ENCODE data around the gene SH3BP4.

SH3BP4 gene

DNA sequence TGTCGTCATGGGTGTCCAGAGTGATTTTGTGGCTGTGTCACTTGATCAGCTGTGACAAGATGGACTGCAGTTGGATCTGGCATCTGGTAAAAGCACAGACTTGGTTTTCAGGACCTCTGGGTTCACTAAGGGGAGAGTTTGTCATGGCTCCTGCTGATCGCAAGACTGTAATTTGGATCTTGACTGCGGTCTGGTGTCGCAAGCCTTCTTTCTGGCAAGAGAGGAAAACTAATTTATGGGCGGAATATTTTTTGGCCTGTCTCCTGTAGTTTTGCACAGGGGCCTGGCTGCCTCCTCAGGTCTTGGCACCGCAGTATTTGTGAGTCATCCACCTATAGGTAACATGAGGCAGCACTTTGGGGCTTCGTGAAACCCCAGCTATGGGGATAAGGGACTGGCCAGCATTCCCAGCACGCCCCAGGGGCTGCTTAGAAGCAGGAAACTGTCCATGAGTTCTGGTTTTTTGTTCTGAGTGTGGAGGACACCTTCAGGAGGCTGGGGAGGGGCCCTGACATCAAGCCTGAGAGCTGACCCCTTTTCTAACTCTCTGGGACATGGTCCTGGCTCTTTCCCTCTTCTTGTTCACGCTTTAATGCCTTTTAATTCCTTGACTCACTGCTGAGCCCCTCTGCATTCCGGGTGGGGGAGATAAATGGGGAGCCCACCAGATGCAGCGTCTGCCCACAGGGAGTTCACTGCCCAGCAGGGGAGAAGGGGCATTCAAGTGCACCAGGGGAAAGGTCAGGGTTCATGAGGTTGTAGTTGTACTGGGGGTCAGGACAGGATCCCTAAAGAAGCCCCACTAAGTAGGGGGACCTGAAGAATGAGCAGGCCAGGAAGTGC, 12.2 kb downstream of the SH3BP4 start:
- Mint-ChIP-seq H3K4me3 (no peak overlapping the region), H3K36me3 (ENCODE audit: insufficient read depth) (no peaks in the 10 kb centered on the region), H3K9me3 (no peaks in the 10 kb centered on the region), H3K4me1 (no peaks in the 10 kb centered on the region), H3K27me3 (peaks cover 57% of the 10 kb centered on the region), H3K27ac (ENCODE audit: low read depth) (no peak overlapping the region)
- no peak for ATAC-seq (replicated peaks; ENCODE audit: extremely low read depth, poor library complexity, severe bottlenecking)
- no peak for DNase-seq (ENCODE audit: low spot score in 2 of 2)

- Mint-ChIP-seq H3K27me3 (peaks cover 63% of the 10 kb centered on the region), H3K27ac (ENCODE audit: low read depth) (no peak overlapping the region), H3K36me3 (ENCODE audit: insufficient read depth) (no peaks in the 10 kb centered on the region), H3K4me3 (no peak overlapping the region), H3K4me1 (no peaks in the 10 kb centered on the region), H3K9me3 (no peaks in the 10 kb centered on the region)
- DNase-seq (ENCODE audit: low spot score in 2 of 2) (no peak), ATAC-seq (replicated peaks; ENCODE audit: extremely low read depth, poor library complexity, severe bottlenecking) (no peak)
Observed at GRCh38 chr2:234964631-234965461, 13.0 kb downstream of the SH3BP4 start.

- Mint-ChIP-seq H3K4me3 (no peak overlapping the region), H3K9me3 (no peaks in the 10 kb centered on the region), H3K4me1 (no peaks in the 10 kb centered on the region), H3K27me3 (peaks cover 63% of the 10 kb centered on the region), H3K27ac (ENCODE audit: low read depth) (no peak overlapping the region), H3K36me3 (ENCODE audit: insufficient read depth) (no peaks in the 10 kb centered on the region)
- DNase-seq (ENCODE audit: low spot score in 2 of 2) (no peak), ATAC-seq (replicated peaks; ENCODE audit: extremely low read depth, poor library complexity, severe bottlenecking) (no peak)
Observed at GRCh38 chr2:234966340-234966739, 14.5 kb downstream of the SH3BP4 start.

DNA sequence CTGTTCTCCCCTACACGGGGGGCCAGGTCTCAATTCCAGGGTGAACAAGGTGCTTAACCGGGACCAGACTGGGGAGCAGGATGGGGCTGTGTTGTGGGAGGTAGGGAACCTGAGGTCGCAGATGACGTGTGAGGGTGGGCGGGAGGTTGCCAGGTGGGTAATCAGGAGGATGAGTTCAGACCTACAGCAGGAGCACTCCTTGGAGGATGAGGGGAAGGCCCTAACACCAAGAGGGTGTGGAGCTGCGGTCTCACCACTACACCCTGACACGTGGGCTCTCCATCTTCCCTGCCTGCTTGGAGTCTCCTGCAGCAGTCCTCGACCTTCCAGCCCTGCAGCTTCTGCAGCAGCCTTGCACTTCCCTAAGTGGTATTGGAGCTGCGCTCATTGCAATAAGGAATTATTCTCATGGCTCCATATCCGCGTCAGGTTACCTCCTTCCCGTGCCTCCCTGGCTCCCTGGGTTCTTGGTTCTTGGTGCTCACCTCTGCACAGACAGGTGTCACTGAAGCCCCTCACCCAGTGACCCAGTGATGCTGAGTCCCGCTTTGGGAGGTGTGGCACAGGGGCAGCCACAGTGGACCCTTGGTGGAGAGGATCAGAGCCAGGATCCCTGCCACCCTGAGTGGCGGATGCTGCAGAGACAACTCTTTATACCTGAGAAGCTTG, 15.5 kb downstream of the SH3BP4 start:
- Mint-ChIP-seq H3K36me3 (ENCODE audit: insufficient read depth) (no peaks in the 10 kb centered on the region), H3K9me3 (no peaks in the 10 kb centered on the region), H3K27ac (ENCODE audit: low read depth) (no peak overlapping the region), H3K4me1 (no peaks in the 10 kb centered on the region), H3K27me3 (peaks cover 63% of the 10 kb centered on the region), H3K4me3 (no peak overlapping the region)
- no peak for DNase-seq (ENCODE audit: low spot score in 2 of 2)
- no peak for ATAC-seq (replicated peaks; ENCODE audit: extremely low read depth, poor library complexity, severe bottlenecking)

DNA sequence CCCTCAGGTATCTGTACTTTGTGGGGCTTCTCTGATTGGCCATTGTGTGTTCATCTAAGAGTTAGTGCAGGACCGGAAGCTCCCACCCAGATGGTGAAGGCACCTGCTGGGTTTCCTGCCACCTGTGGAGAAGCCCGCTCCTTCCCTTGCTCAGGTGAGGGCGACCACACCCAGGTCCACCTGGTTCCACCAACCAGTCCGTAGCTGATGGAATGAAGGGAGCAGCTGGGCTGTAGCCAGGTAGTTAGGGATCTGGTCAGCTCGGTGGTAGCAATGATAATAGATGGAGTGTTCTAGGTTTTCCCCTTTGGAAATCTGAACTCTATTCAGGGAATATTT, 16.0 kb downstream of the SH3BP4 start:
- no peak for DNase-seq (ENCODE audit: low spot score in 2 of 2)
- no peak for ATAC-seq (replicated peaks; ENCODE audit: extremely low read depth, poor library complexity, severe bottlenecking)
- peaks cover 66% of the 10 kb centered on the region for H3K27me3 Mint-ChIP-seq
- H3K36me3 Mint-ChIP-seq (ENCODE audit: insufficient read depth) = no peaks in the 10 kb centered on the region
- no peak overlapping the region for H3K4me3 Mint-ChIP-seq
- H3K4me1 Mint-ChIP-seq = no peaks in the 10 kb centered on the region
- no peak overlapping the region for H3K27ac Mint-ChIP-seq (ENCODE audit: low read depth)
- no peaks in the 10 kb centered on the region for H3K9me3 Mint-ChIP-seq

DNA sequence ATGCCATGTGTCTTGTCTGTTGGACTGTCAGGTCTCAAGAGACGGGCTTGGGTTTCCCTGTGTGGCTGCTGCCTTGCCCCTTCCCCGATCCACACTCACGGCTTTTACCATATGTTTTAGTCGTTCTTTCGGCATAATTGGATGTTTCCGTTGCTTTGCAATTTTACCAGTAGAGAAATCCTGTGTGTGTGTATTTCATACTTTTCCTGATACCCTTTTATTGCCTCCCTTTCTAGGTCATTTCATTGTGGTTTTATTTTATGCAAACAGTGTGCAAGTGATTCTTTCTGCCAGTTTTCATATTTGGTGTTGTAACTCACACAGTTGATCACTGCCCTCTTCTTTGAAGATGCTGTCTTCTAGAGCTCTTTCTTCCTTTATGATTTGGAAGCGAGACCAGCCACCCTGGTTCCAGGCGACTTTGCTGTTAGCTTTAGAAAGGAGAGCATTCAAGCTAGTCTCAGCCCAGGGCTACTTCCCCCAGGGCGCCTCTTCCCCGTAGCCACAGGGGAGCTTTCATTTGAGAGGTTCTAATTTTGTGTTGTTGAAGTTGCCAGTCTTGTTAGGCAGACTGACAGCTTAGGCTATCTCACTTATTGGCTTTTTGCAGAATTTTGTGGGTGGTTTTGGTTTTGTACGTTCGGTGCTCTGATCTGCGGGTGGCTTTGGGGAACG, 17.0 kb downstream of the SH3BP4 start:
- ATAC-seq (replicated peaks; ENCODE audit: extremely low read depth, poor library complexity, severe bottlenecking) (no peak), DNase-seq (ENCODE audit: low spot score in 2 of 2) (no peak)
- H3K4me3 Mint-ChIP-seq = no peak overlapping the region
- no peaks in the 10 kb centered on the region for H3K36me3 Mint-ChIP-seq (ENCODE audit: insufficient read depth)
- H3K27ac Mint-ChIP-seq (ENCODE audit: low read depth) = no peak overlapping the region
- H3K27me3 Mint-ChIP-seq = peaks cover 69% of the 10 kb centered on the region
- no peaks in the 10 kb centered on the region for H3K9me3 Mint-ChIP-seq
- no peaks in the 10 kb centered on the region for H3K4me1 Mint-ChIP-seq

- Mint-ChIP-seq H3K4me1 (no peaks in the 10 kb centered on the region), H3K27ac (ENCODE audit: low read depth) (no peak overlapping the region), H3K36me3 (ENCODE audit: insufficient read depth) (no peaks in the 10 kb centered on the region), H3K27me3 (peaks cover 62% of the 10 kb centered on the region), H3K9me3 (no peaks in the 10 kb centered on the region), H3K4me3 (no peak overlapping the region)
- ATAC-seq (replicated peaks; ENCODE audit: extremely low read depth, poor library complexity, severe bottlenecking) (no peak), DNase-seq (ENCODE audit: low spot score in 2 of 2) (no peak)
Observed at GRCh38 chr2:234969306-234970098, 17.7 kb downstream of the SH3BP4 start.

DNA sequence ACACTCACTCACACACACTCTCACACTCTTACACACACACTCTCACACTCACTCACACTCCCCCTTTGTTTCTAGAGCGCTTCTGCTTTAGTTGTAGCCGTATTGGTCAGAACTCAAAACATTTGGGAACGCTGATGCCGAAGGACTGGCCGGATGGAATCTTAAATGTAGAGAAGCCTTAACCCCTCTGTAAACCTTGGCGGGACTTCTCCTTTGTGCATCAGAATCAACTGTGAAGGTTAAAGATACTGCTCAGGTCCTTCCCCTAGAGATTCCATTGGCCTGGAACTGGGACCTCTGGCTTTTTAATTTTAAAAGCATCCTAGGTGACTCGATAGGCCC, 18.3 kb downstream of the SH3BP4 start:
- H3K4me1 Mint-ChIP-seq = no peaks in the 10 kb centered on the region
- no peak for DNase-seq (ENCODE audit: low spot score in 2 of 2)
- no peaks in the 10 kb centered on the region for H3K9me3 Mint-ChIP-seq
- no peak overlapping the region for H3K27ac Mint-ChIP-seq (ENCODE audit: low read depth)
- H3K36me3 Mint-ChIP-seq (ENCODE audit: insufficient read depth) = no peaks in the 10 kb centered on the region
- no peak overlapping the region for H3K4me3 Mint-ChIP-seq
- no peak for ATAC-seq (replicated peaks; ENCODE audit: extremely low read depth, poor library complexity, severe bottlenecking)
- H3K27me3 Mint-ChIP-seq = peaks cover 62% of the 10 kb centered on the region

GRCh38 chr2:234970477-234970882, 18.7 kb downstream of the SH3BP4 start:
- Mint-ChIP-seq H3K4me3 (no peak overlapping the region), H3K4me1 (no peaks in the 10 kb centered on the region), H3K36me3 (ENCODE audit: insufficient read depth) (no peaks in the 10 kb centered on the region), H3K27ac (ENCODE audit: low read depth) (no peak overlapping the region), H3K9me3 (no peaks in the 10 kb centered on the region), H3K27me3 (peaks cover 61% of the 10 kb centered on the region)
- ATAC-seq (replicated peaks; ENCODE audit: extremely low read depth, poor library complexity, severe bottlenecking) = no peak
- DNase-seq (ENCODE audit: low spot score in 2 of 2) = no peak

- H3K36me3 Mint-ChIP-seq (ENCODE audit: insufficient read depth) = no peaks in the 10 kb centered on the region
- no peak overlapping the region for H3K27ac Mint-ChIP-seq (ENCODE audit: low read depth)
- H3K4me3 Mint-ChIP-seq = no peak overlapping the region
- DNase-seq (ENCODE audit: low spot score in 2 of 2) (no peak), ATAC-seq (replicated peaks; ENCODE audit: extremely low read depth, poor library complexity, severe bottlenecking) (no peak)
- no peaks in the 10 kb centered on the region for H3K4me1 Mint-ChIP-seq
- peaks cover 56% of the 10 kb centered on the region for H3K27me3 Mint-ChIP-seq
- no peaks in the 10 kb centered on the region for H3K9me3 Mint-ChIP-seq
Observed at GRCh38 chr2:234971496-234971895, 19.7 kb downstream of the SH3BP4 start.

GRCh38 chr2:234973008-234973407, 21.2 kb downstream of the SH3BP4 start:
- no peaks in the 10 kb centered on the region for H3K36me3 Mint-ChIP-seq (ENCODE audit: insufficient read depth)
- H3K4me3 Mint-ChIP-seq = no peak overlapping the region
- no peak for ATAC-seq (replicated peaks; ENCODE audit: extremely low read depth, poor library complexity, severe bottlenecking)
- H3K9me3 Mint-ChIP-seq = no peaks in the 10 kb centered on the region
- no peak for DNase-seq (ENCODE audit: low spot score in 2 of 2)
- peaks cover 48% of the 10 kb centered on the region for H3K27me3 Mint-ChIP-seq
- no peak overlapping the region for H3K27ac Mint-ChIP-seq (ENCODE audit: low read depth)
- no peaks in the 10 kb centered on the region for H3K4me1 Mint-ChIP-seq
